ENCODE results near the gene PIK3R5.

DNA sequence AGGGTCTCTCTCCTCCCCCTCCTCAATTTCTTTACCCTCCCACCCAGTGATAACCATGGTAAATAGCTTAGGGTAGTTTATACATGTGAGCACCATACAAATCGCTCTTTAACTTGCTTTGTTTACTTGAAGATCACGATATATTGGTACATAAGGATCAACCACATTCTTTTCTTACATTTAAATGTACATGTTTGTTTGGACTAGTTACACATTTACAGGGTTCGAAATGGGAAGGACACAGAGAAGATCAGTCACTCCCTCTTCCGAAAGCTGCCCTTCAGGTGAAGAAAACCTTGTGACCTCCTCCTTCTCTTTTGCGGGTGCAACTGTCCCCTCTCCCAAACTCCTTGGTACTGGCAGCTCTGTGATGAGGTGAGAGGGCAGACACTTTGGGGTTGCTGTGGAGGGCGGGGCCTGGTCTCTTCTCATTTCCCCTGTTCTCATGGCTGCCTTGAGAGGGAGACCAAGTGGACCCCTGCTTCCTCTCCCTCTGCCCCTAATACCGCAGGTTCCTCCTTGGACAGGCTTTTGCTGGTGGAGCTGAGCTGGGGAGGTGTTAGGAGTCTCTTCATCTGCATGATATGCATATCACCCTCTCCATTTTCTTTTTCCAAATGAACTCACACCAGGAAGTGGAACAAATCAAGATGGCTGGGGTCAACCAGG, 93.3 kb downstream of the PIK3R5 start:
- TF ChIP-seq CTCF (IDR thresholded peaks at IDR 0.05; ENCODE audit: poor library complexity, severe bottlenecking) (no peak), EZH2 (IDR thresholded peaks at IDR 0.05; ENCODE audit: borderline replicate concordance, insufficient read depth, low read length, poor library complexity, severe bottlenecking) (no peak), EP300 (conservative IDR thresholded peaks at IDR 0.05; ENCODE audit: poor library complexity, severe bottlenecking) (no peak), MXI1 (conservative IDR thresholded peaks at IDR 0.05; ENCODE audit: poor library complexity, severe bottlenecking) (no peak), RAD21 (conservative IDR thresholded peaks at IDR 0.05) (no peak), POLR2AphosphoS5 (IDR thresholded peaks at IDR 0.05) (no peak)
- TF ChIP-seq, protein P1, sequence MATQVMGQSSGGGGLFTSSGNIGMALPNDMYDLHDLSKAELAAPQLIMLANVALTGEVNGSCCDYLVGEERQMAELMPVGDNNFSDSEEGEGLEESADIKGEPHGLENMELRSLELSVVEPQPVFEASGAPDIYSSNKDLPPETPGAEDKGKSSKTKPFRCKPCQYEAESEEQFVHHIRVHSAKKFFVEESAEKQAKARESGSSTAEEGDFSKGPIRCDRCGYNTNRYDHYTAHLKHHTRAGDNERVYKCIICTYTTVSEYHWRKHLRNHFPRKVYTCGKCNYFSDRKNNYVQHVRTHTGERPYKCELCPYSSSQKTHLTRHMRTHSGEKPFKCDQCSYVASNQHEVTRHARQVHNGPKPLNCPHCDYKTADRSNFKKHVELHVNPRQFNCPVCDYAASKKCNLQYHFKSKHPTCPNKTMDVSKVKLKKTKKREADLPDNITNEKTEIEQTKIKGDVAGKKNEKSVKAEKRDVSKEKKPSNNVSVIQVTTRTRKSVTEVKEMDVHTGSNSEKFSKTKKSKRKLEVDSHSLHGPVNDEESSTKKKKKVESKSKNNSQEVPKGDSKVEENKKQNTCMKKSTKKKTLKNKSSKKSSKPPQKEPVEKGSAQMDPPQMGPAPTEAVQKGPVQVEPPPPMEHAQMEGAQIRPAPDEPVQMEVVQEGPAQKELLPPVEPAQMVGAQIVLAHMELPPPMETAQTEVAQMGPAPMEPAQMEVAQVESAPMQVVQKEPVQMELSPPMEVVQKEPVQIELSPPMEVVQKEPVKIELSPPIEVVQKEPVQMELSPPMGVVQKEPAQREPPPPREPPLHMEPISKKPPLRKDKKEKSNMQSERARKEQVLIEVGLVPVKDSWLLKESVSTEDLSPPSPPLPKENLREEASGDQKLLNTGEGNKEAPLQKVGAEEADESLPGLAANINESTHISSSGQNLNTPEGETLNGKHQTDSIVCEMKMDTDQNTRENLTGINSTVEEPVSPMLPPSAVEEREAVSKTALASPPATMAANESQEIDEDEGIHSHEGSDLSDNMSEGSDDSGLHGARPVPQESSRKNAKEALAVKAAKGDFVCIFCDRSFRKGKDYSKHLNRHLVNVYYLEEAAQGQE (IDR thresholded peaks at IDR 0.05; ENCODE audit: borderline replicate concordance) = no peak

Measured in neural cell (in vitro differentiated cells).